ENCODE results near the gene HYAL2.
"Not testable (repeated sequence)": the region's sequence is repeated elsewhere in the genome, so short reads cannot be mapped to it uniquely, and the experiment has no call there.

The HYAL2 gene

DNA sequence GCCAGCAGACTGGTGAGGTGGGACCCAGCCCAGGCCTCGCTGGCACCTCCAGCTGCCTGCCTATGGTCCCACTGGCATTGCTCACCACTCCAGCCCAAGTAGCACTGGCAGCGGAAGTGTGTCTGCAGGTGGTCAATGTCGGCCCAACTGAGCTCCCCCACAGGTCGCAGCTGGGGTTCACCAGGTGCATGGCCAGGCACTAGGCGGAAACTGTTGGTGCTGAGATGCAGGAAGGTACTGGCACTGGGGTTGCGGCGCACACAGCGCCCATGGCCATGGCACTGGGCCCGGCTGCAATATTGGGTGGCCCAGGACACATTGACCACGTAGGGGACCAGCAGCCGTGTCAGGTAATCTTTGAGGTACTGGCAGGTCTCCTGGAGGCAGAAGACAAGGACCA lies 4.4 kb downstream of the HYAL2 start:
- DNase-seq (ENCODE audit: low read depth) = no peak
- H3K4me3 ChIP-seq (ENCODE audit: low read depth, low read length) = no peak overlapping the region
- TF ChIP-seq MYC (IDR thresholded peaks at IDR 0.05; ENCODE audit: low read depth, low read length) = no peak
- TF ChIP-seq, protein P1, sequence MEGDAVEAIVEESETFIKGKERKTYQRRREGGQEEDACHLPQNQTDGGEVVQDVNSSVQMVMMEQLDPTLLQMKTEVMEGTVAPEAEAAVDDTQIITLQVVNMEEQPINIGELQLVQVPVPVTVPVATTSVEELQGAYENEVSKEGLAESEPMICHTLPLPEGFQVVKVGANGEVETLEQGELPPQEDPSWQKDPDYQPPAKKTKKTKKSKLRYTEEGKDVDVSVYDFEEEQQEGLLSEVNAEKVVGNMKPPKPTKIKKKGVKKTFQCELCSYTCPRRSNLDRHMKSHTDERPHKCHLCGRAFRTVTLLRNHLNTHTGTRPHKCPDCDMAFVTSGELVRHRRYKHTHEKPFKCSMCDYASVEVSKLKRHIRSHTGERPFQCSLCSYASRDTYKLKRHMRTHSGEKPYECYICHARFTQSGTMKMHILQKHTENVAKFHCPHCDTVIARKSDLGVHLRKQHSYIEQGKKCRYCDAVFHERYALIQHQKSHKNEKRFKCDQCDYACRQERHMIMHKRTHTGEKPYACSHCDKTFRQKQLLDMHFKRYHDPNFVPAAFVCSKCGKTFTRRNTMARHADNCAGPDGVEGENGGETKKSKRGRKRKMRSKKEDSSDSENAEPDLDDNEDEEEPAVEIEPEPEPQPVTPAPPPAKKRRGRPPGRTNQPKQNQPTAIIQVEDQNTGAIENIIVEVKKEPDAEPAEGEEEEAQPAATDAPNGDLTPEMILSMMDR (IDR thresholded peaks at IDR 0.05; ENCODE audit: low read depth, low read length) = no peak

GRCh38 chr3:50317300-50317699 lies 5.2 kb downstream of the HYAL2 start:
- TF ChIP-seq MYC (IDR thresholded peaks at IDR 0.05; ENCODE audit: low read depth, low read length) (no peak), POLR2A (IDR thresholded peaks at IDR 0.05; ENCODE audit: extremely low read depth, insufficient read length) (no peak)
- TF ChIP-seq, protein P2, sequence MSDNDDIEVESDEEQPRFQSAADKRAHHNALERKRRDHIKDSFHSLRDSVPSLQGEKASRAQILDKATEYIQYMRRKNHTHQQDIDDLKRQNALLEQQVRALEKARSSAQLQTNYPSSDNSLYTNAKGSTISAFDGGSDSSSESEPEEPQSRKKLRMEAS (IDR thresholded peaks at IDR 0.05; ENCODE audit: low read depth, low read length) = no peak
- TF ChIP-seq, protein P1 (IDR thresholded peaks at IDR 0.05; ENCODE audit: low read depth, low read length) = no peak

DNA sequence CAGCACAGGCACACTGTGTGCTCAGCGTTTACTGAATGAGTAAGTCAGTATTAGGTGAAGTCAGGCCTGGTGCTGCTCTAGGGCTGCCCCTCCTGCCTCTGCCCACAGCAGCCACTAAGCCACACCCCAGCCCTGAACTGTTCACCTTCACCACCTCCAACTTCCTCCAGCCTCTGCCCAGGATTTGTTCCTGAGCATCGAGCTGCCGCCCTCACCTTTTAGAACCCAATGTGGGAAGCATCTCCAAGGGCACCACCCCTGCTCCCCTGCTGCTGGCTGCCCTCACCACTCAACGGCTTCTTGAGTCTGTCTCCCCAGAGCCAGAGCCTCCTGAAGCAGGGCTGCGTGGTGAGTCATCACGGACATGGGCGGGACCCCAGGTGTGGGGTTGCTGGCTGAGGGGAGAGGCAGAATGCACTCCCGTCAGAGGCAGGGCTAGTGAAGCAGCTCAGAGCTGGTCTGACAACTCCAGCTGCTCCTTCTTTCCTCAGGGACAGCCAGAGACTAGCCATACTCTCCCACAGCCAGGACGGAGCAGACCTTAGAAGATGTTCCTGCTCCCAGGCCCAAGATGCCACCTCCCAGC lies 5.8 kb downstream of the HYAL2 start:
- H3K4me3 ChIP-seq (ENCODE audit: low read depth, low read length) = no peak overlapping the region
- TF ChIP-seq POLR2A (IDR thresholded peaks at IDR 0.05; ENCODE audit: extremely low read depth, insufficient read length) = no peak
- TF ChIP-seq, protein P1 (IDR thresholded peaks at IDR 0.05; ENCODE audit: low read depth, low read length) = no peak
- TF ChIP-seq MYC (IDR thresholded peaks at IDR 0.05; ENCODE audit: low read depth, low read length) = no peak
- TF ChIP-seq, protein P2 (IDR thresholded peaks at IDR 0.05; ENCODE audit: low read depth, low read length) = no peak
- peak; percentile 46 for DNase-seq (ENCODE audit: low read depth)

More at GRCh38 chr3:50317300-50317699, 5.2 kb downstream of the HYAL2 start:
- no peak for DNase-seq (ENCODE audit: low read depth)
- no peak overlapping the region for H3K4me3 ChIP-seq (ENCODE audit: low read depth, low read length)

DNA sequence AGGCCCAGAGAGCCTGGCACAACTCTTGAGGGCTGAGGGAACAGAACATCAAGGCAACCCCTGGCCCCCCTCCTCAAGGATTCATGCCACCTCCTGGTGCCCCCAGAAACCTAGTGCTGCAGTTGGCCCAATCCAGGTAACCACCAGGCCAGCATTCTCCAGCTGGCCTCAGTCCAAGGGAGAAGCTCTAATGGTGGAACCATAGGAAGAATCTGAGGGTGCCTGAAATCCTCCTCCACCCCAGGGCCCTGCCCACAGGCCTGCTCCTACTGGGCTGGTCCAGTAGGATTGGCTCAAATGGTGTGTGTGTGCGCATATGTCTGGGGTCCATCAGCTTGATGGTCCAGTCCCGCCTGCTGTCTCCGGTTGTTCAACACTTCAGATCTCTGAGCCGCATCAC lies 7.7 kb downstream of the HYAL2 start:
- no peak overlapping the region for H3K4me3 ChIP-seq (ENCODE audit: low read depth, low read length)
- TF ChIP-seq, protein P2 (IDR thresholded peaks at IDR 0.05; ENCODE audit: low read depth, low read length) = no peak
- TF ChIP-seq, protein P1 (IDR thresholded peaks at IDR 0.05; ENCODE audit: low read depth, low read length) = no peak
- TF ChIP-seq POLR2A (IDR thresholded peaks at IDR 0.05; ENCODE audit: extremely low read depth, insufficient read length) (no peak), MYC (IDR thresholded peaks at IDR 0.05; ENCODE audit: low read depth, low read length) (no peak)
- DNase-seq (ENCODE audit: low read depth) = no peak

DNA sequence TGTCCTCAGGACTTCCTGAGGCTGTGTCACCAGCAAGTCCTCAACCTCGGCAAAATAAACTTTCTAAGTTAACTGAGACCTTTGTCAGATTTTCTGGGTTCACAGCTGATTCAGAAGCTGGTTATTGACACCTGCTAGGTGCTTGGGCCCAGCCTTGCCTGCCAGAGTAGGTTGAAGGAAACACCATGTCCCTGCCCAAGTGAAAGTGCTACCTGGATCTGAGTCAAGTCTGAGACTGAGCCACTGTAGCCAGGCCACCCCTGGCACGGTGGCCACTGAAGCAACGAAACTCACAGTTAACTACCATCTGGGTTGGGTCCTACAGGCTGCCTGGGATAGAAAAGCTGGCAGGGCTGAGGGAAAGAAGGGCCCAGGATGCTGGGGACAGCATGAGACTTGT lies 8.2 kb downstream of the HYAL2 start:
- no peak for DNase-seq (ENCODE audit: low read depth)
- TF ChIP-seq MYC (IDR thresholded peaks at IDR 0.05; ENCODE audit: low read depth, low read length) (no peak), POLR2A (IDR thresholded peaks at IDR 0.05; ENCODE audit: extremely low read depth, insufficient read length) (no peak)
- TF ChIP-seq, protein P1 (IDR thresholded peaks at IDR 0.05; ENCODE audit: low read depth, low read length) = no peak
- TF ChIP-seq, protein P2 (IDR thresholded peaks at IDR 0.05; ENCODE audit: low read depth, low read length) = no peak
- H3K4me3 ChIP-seq (ENCODE audit: low read depth, low read length) = no peak overlapping the region

DNA sequence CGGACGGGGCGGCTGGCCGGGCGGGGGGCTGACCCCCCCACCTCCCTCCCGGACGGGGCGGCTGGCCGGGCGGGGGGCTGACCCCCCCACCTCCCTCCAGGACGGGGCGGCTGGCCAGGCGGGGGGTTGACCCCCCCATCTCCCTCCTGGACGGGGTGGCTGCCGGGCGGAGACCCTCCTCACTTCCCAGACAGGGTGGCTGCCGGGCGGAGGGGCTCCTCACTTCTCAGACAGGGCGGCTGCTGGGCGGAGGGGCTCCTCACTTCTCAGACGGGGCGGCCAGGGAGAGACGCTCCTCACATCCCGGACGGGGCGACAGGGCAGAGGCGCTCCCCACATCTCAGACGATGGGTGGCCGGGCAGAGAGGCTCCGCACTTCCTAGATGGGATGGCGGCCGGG lies 10.5 kb downstream of the HYAL2 start:
- not testable (repeated sequence) for DNase-seq (ENCODE audit: low read depth); H3K4me3 ChIP-seq (ENCODE audit: low read depth, low read length)

All from NB4 (cell line).